ENCODE measurements around the gene DSG2. TPM values are rescaled to one million over a fixed set of nuclear protein-coding genes. Genes with fewer than 3 reads are reported as not detected.

The DSG2 gene
- total and polyA plus RNA-seq, 9 donors, result 13.7 to 43.7 (median 21.9) TPM

- no peak overlapping the region for H3K27ac ChIP-seq
- H3K36me3 ChIP-seq, result no peaks in the 10 kb centered on the region
- H3K9me3 ChIP-seq, result no peaks in the 10 kb centered on the region
- H3K27me3 ChIP-seq, result no peaks in the 10 kb centered on the region
- 98 to 99% (median 98%) methylated on average over 1 of the region's 1 CpG for WGBS, 3 donors
- no peak for DNase-seq
- H3K4me3 ChIP-seq, result no peak overlapping the region
- intact Hi-C loops (cut with DNase I), result no loop called here
- H3K4me1 ChIP-seq (ENCODE audit: insufficient read depth), result no peaks in the 10 kb centered on the region
- no peak for TF ChIP-seq CTCF (IDR thresholded peaks at IDR 0.05)
- no peak for TF ChIP-seq EP300 (IDR thresholded peaks at IDR 0.05)
- TF ChIP-seq POLR2A (IDR thresholded peaks at IDR 0.05), result no peak
Observed at GRCh38 chr18:31469629-31470028, 28.3 kb upstream of the DSG2 start.

- no peak for TF ChIP-seq CTCF (IDR thresholded peaks at IDR 0.05)
- no peak for TF ChIP-seq POLR2A (IDR thresholded peaks at IDR 0.05)
- TF ChIP-seq EP300 (IDR thresholded peaks at IDR 0.05), result no peak
- intact Hi-C loops (cut with DNase I), result no loop called here
- no peaks in the 10 kb centered on the region for H3K4me1 ChIP-seq (ENCODE audit: insufficient read depth)
- H3K27ac ChIP-seq, result no peak overlapping the region
- 92 to 96% (median 96%) methylated on average over 10 of the region's 10 CpGs for WGBS, 3 donors
- no peak overlapping the region for H3K4me3 ChIP-seq
- H3K9me3 ChIP-seq, result no peaks in the 10 kb centered on the region
- H3K36me3 ChIP-seq, result no peaks in the 10 kb centered on the region
- DNase-seq, result no peak
- no peaks in the 10 kb centered on the region for H3K27me3 ChIP-seq
Observed at GRCh38 chr18:31478688-31479087, 19.3 kb upstream of the DSG2 start.

- H3K4me1 ChIP-seq (ENCODE audit: insufficient read depth), result peaks cover 3% of the 10 kb centered on the region
Observed at GRCh38 chr18:31482051-31482450, 15.9 kb upstream of the DSG2 start.

GRCh38 chr18:31483396-31483795, 14.6 kb upstream of the DSG2 start:
- Histone ChIP-seq H3K36me3 (no peaks in the 10 kb centered on the region), H3K27me3 (no peaks in the 10 kb centered on the region), H3K4me1 (ENCODE audit: insufficient read depth) (peaks cover 10% of the 10 kb centered on the region), H3K4me3 (no peak overlapping the region), H3K9me3 (no peaks in the 10 kb centered on the region), H3K27ac (no peak overlapping the region)
- DNase-seq, result no peak
- WGBS, 3 donors, result 88 to 95% (median 90%) methylated on average over 2 of the region's 2 CpGs
- TF ChIP-seq CTCF (IDR thresholded peaks at IDR 0.05) (no peak), POLR2A (IDR thresholded peaks at IDR 0.05) (no peak), EP300 (IDR thresholded peaks at IDR 0.05) (no peak)
- intact Hi-C loops (cut with DNase I), result no loop called here

More at GRCh38 chr18:31482051-31482450, 15.9 kb upstream of the DSG2 start:
- no peaks in the 10 kb centered on the region for H3K36me3 ChIP-seq
- no peak for TF ChIP-seq CTCF (IDR thresholded peaks at IDR 0.05)
- no peak for TF ChIP-seq POLR2A (IDR thresholded peaks at IDR 0.05)
- TF ChIP-seq EP300 (IDR thresholded peaks at IDR 0.05), result no peak
- DNase-seq, result no peak
- intact Hi-C loops (cut with DNase I), result no loop called here
- no peak overlapping the region for H3K27ac ChIP-seq
- H3K27me3 ChIP-seq, result no peaks in the 10 kb centered on the region
- no peaks in the 10 kb centered on the region for H3K9me3 ChIP-seq
- WGBS, 3 donors, result 78 to 93% (median 85%) methylated on average over 1 of the region's 1 CpG
- no peak overlapping the region for H3K4me3 ChIP-seq

Measured in ovary (tissue), 9 donors.